ENCODE data around the gene HIVEP3.
A peak's percentile ranks its signal among the peaks of the same experiment; 100 is the strongest.

The HIVEP3 gene

DNA sequence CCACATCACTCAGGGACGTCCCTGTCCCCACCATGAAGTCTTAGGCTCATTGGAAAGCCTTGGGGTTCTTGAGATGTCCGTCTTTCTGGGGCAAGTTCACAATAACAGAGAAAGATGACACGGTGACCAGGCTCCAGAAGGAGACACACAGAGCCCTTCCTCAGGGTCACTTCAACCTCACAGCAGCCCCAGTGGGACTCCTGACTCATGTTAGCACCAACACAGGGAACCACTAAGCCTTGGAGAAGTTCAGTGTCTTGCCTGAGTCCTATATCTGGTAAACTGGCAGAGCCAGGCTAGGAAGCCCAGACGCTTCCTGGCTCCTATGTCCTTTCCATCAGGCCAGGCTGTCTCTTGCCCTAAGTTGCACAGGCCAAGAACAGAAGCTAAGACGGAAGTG, 199.1 kb downstream of the HIVEP3 start:
- FAIRE-seq, result peak; percentile 43
- DNase-seq (ENCODE audit: insufficient read length, low spot score), result no peak
- no peak for TF ChIP-seq SPI1 (IDR thresholded peaks at IDR 0.05; ENCODE audit: low read depth, low read length)

DNA sequence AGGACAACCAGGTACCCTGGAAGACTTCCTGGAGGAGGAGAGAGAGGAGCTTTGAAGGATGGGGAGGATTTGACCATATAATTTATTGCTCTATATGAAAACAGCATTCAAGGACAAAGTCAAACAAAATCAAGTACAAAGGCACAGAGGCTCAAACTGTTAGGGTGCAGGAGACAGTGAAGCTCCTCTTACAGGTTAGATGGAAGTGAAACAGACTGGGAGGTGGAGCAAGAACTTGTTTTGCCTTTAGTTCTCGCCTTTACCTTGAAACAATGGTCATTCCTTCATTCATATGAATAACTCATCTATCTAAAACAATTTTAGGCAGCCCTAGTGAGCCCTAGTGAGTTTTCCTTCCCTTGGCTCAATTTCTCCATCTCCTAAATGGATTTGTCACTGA, 199.6 kb downstream of the HIVEP3 start:
- DNase-seq (ENCODE audit: insufficient read length, low spot score), result no peak
- TF ChIP-seq POLR2AphosphoS5 (IDR thresholded peaks at IDR 0.05; ENCODE audit: low read depth, low read length), result no peak
- TF ChIP-seq SPI1 (IDR thresholded peaks at IDR 0.05; ENCODE audit: low read depth, low read length), result peak; percentile 41; the same call in 1 of the 2 replicates
- peak; percentile 92 for FAIRE-seq

DNA sequence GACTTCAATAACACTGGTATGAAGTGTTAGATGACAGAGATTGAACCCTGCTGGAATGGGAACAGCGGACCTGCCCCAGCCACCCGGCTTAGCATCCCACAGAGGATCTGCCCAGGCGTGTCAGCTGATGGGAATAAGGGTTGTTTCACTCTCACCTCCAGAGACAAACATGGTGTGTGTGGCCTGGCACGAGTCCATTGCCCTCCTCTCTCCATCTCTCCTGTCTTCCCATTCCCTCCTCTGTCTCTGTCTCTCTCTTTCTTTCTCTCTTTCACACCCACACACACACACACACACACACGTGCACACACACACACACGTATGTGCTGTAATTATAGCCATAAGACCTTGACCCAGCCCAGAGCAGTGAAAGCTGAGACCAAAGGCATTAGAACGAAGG, 200.2 kb downstream of the HIVEP3 start:
- DNase-seq (ENCODE audit: insufficient read length, low spot score), result no peak
- peak; percentile 74 for FAIRE-seq
- no peak for TF ChIP-seq POLR2A (IDR thresholded peaks at IDR 0.05; ENCODE audit: low read depth, low read length)
- no peak for TF ChIP-seq SPI1 (IDR thresholded peaks at IDR 0.05; ENCODE audit: low read depth, low read length)
- TF ChIP-seq TAF1 (IDR thresholded peaks at IDR 0.05; ENCODE audit: low read depth, low read length), result no peak
- no peak for TF ChIP-seq PAX5 (IDR thresholded peaks at IDR 0.05; ENCODE audit: insufficient read depth, low read length, severe bottlenecking)
- no peak for TF ChIP-seq POU2F2 (IDR thresholded peaks at IDR 0.05; ENCODE audit: low read depth, low read length)
- TF ChIP-seq POLR2AphosphoS5 (IDR thresholded peaks at IDR 0.05; ENCODE audit: low read depth, low read length), result no peak

DNA sequence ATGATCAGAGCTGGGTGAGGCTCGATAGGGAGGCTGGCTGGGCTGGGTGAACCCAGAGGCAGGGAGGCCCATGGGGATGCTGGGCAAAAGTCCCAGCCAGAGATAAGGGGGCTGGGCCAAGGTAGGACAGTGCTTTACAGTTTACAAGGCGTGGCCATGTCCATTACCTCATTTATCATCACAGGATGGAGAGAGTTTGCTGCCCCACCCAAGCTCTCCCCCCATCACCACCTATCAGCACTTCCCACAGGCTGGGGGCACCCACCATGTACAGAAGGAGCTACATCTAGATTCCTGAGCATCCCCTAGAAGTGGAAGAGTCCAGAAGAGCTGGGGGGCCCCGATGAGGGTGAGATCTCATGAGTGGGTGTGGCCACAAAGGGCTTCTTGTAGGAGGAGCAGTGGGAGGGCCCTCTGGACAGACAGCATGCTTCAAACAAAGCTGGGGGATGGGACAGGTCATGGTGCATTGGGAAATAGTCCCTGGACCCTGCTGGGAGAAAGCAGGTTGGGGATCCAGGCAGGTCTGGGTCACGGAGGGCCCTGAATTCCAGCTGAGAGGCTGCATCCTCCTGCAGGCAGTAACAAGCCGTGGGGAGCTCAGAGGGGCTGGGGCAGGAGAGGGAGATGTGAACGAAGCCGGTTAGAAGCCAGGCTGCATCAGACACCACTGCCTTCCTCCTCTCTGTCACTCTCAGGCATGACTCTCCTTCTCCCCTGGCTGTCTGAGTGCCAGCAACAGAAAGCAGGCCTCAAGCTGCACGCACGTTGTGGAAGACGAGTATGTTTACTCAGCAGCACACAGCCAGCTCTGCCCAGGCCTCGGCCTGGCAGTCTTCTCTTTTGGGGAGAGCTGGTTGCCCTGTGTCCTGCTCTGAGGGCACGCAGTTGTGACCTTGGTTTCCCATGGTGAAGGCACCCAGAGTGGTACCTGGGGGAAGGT, 202.3 kb downstream of the HIVEP3 start:
- DNase-seq (ENCODE audit: insufficient read length, low spot score) (no peak), FAIRE-seq (peak; percentile 47)
- TF ChIP-seq SPI1 (IDR thresholded peaks at IDR 0.05; ENCODE audit: low read depth, low read length), result no peak
- TF ChIP-seq PAX5 (IDR thresholded peaks at IDR 0.05; ENCODE audit: insufficient read depth, low read length, severe bottlenecking), result no peak
- TF ChIP-seq POU2F2 (IDR thresholded peaks at IDR 0.05; ENCODE audit: low read depth, low read length), result no peak
- no peak for TF ChIP-seq TAF1 (IDR thresholded peaks at IDR 0.05; ENCODE audit: low read depth, low read length)
- no peak for TF ChIP-seq POLR2A (IDR thresholded peaks at IDR 0.05; ENCODE audit: low read depth, low read length)
- no peak for TF ChIP-seq POLR2AphosphoS5 (IDR thresholded peaks at IDR 0.05; ENCODE audit: low read depth, low read length)

DNA sequence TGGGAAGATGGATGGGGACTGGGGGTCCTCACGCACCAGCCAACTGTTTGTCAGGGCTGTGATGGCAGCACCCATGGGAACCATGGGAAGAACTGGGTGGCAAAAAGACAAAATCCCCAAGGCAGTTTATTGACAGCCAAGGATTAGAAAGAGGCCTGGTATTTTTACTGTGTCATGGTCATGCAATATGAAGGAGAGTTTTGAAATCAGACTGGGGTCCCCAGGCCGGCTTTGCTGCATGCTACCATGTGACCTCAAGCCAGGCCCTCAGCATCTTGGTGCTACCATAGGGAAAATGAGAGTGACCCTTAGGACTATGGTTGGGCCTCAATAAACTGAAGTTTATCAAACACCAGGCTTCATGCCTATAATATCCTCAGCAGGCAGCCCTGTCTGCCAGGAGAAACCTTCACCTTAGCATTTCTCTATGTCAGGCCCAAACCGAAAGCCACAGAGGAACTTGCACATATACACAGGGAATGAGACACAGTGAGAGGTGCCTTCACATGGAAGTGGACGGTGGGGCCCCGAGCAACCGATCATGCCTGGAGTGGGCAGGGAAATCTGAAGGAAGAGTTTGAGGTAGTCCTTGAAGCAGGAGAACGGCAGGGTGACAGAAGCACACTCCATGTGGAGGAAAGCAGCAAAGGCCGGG, 203.2 kb downstream of the HIVEP3 start:
- no peak for DNase-seq (ENCODE audit: insufficient read length, low spot score)
- TF ChIP-seq TAF1 (IDR thresholded peaks at IDR 0.05; ENCODE audit: low read depth, low read length) (no peak), PAX5 (IDR thresholded peaks at IDR 0.05; ENCODE audit: insufficient read depth, low read length, severe bottlenecking) (no peak), POLR2AphosphoS5 (IDR thresholded peaks at IDR 0.05; ENCODE audit: low read depth, low read length) (no peak), SPI1 (IDR thresholded peaks at IDR 0.05; ENCODE audit: low read depth, low read length) (no peak), POU2F2 (IDR thresholded peaks at IDR 0.05; ENCODE audit: low read depth, low read length) (no peak), POLR2A (IDR thresholded peaks at IDR 0.05; ENCODE audit: low read depth, low read length) (no peak)
- no peak for FAIRE-seq

DNA sequence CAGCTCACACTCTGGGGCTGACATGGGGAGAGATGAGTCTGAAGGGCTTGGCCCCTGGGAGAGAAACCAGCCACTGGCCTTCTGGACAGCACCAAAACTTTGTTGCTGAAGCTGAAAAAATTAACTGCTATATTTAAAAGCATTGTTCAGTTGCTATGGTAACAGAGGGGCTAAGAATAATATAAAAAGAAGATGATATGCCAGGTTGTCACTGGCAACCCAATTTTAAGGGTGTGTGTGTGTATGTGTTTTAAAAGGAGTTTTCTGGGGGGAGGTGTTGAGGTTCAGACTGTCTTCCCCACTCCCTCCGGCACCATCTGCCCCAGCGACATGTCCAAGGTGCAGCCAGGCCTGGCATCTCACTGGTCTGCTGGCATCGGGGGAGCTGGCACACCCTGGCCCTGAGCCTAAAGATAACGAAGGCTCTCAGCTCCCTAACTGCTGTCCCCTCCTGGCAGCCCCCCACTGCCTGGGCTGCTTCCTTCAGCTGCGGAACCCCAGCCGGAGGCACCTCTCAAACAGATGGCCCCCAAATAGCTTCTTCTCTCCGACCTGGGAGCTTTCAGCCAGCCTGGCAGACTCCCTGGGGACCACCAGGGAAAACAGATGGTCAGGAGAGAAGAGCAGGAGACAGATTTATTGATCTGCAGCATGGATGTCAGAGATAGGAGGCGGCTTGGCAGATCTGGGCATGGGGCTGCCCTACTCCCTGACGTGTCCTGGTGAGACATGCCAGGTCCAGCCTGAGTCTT, 203.9 kb downstream of the HIVEP3 start:
- TF ChIP-seq POU2F2 (IDR thresholded peaks at IDR 0.05; ENCODE audit: low read depth, low read length) (no peak), SPI1 (IDR thresholded peaks at IDR 0.05; ENCODE audit: low read depth, low read length) (no peak), POLR2AphosphoS5 (IDR thresholded peaks at IDR 0.05; ENCODE audit: low read depth, low read length) (no peak)
- FAIRE-seq, result no peak
- no peak for DNase-seq (ENCODE audit: insufficient read length, low spot score)

DNA sequence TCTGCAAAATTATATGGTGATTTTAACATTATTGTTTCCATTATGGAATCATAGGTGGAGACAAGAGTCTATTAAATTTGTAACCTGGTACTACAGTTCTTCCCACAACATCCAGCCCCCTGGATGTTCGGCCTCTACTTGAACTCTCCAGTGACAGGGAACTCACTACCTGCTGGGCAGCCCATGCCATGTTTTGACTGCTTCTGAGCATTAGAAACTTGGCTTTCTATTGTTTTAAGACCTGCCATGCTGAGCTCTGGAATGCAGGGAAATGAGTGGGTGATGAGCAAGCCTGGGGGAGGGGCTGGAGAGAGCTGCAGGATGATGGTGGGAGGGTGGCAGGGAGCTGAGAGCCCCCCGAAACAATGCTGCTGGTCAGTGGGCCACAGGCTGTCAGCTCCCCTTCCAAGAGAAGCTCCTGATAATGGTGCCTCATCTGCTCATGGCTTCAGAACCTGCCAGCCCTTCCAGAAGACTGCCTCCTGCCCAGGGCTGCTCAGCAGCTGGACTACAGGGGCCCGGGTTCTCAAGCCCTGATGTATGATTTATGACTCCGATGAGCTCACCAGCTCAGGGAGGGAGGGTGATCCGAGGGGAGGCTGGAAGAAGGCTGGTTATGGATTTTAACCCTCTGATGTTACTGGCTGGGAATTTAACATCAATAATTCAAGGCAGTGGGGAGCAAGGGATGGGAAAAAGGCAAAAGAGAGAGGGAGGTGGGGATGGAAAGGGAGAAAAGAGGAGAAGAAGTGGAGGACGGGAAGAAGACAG, 205.0 kb downstream of the HIVEP3 start:
- TF ChIP-seq POLR2A (IDR thresholded peaks at IDR 0.05; ENCODE audit: low read depth, low read length) (no peak), TAF1 (IDR thresholded peaks at IDR 0.05; ENCODE audit: low read depth, low read length) (no peak), POLR2AphosphoS5 (IDR thresholded peaks at IDR 0.05; ENCODE audit: low read depth, low read length) (no peak)
- FAIRE-seq, result no peak
- no peak for DNase-seq (ENCODE audit: insufficient read length, low spot score)

DNA sequence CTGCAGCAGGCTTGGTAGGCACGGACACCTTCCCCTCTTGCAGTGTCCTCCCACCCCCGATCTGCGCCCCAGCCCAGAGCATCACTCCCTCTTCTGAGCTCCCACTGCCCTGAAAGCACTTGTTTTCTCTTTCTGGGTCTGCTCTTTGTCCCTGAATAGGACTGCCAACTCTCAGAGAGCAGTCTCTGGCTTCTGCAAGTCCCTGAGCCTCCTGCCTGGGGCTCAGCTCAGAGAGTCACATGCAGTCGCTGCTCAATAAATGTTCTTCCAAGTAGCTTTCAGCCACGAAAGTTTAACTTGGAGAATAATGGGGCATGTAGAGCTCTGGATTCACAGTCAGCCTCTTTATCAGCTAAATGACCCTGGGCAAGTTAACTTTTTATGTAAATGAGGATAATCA, 205.6 kb downstream of the HIVEP3 start:
- FAIRE-seq, result no peak
- DNase-seq (ENCODE audit: insufficient read length, low spot score), result no peak
- TF ChIP-seq POLR2A (IDR thresholded peaks at IDR 0.05; ENCODE audit: low read depth, low read length) (no peak), POU2F2 (IDR thresholded peaks at IDR 0.05; ENCODE audit: low read depth, low read length) (no peak), POLR2AphosphoS5 (IDR thresholded peaks at IDR 0.05; ENCODE audit: low read depth, low read length) (no peak), PAX5 (IDR thresholded peaks at IDR 0.05; ENCODE audit: insufficient read depth, low read length, severe bottlenecking) (no peak), TAF1 (IDR thresholded peaks at IDR 0.05; ENCODE audit: low read depth, low read length) (no peak), SPI1 (IDR thresholded peaks at IDR 0.05; ENCODE audit: low read depth, low read length) (no peak)

DNA sequence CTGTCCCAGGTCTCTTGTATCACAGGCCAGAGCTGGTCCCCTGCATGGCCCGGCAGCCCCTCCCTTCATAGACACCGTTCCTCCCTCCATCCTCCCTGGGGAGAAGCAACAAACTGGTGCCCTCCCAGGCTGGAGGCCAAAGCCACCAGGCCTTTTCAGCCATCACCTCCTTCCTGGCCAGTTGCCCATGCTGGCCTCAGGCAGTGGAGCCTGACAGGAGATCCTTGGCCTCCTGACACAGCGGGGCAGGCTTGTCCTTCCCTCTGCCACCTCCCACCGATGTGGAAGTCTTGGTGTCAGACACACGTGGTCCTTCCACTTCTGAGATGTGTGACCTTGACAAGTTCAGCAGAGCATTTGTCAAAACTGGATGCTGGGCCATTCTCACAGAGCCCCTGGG, 206.0 kb downstream of the HIVEP3 start:
- DNase-seq (ENCODE audit: insufficient read length, low spot score) (no peak), FAIRE-seq (no peak)
- TF ChIP-seq SPI1 (IDR thresholded peaks at IDR 0.05; ENCODE audit: low read depth, low read length) (no peak), POLR2AphosphoS5 (IDR thresholded peaks at IDR 0.05; ENCODE audit: low read depth, low read length) (no peak), POU2F2 (IDR thresholded peaks at IDR 0.05; ENCODE audit: low read depth, low read length) (no peak)

All from GM12891 (cell line).